ENCODE data around the gene CFAP57. TPM values are rescaled to one million over a fixed set of nuclear protein-coding genes. Genes with fewer than 3 reads are reported as not detected.
"Not testable (repeated sequence)": the region's sequence is repeated elsewhere in the genome, so short reads cannot be mapped to it uniquely, and the experiment has no call there.

Gene CFAP57
- not detected for total RNA-seq

DNA sequence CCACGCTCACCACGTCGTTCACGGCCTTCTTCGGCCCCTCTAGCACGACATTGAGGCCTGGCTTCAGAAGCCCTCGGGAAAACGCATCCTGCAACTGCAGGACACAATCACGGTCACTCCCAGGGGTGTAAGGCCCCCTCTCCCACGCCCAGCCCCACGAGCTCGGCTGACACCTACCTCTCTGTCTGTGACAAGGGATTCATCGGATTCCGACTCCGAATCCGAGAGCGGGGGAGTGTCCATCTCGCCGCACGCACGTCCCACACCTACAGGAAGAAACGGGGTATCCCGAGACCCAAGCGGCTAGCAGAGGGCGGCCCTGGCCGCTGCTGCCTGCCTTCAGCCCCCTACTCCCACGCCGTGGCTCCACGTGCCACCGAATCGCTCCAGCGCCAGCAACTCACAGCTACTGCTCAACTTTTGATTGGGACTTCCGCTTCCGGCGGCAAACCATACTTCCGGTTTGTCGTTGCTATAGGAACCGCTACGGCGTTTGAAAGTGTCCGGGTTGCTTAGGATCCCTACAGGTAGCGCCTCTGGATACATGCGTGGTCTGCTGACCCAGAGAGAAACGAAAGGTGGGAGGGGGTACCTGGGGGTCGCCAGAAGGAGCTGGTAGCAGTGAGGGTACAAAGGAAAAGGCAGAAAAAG, at the start of gene CFAP57, which contains the start of gene EBNA1BP2:
Gene CFAP57 (plus strand): TSS at position 455 of the 651 bp plus-strand sequence. CDS start 424 bp downstream, outside the sequence.
Gene EBNA1BP2 (minus strand): TSS at position 415 of the 651 bp plus-strand sequence. CDS start 172 bp downstream, at position 243.
- Mint-ChIP-seq H3K36me3 (ENCODE audit: low read depth) (peaks cover 32% of the 10 kb centered on the region), H3K4me1 (peaks cover 33% of the 10 kb centered on the region), H3K9me3 (peaks cover 2% of the 10 kb centered on the region), H3K27me3 (peaks cover 19% of the 10 kb centered on the region), H3K27ac (peak within 1 kb of the TSS; percentile 93), H3K4me3 (peak within 1 kb of the TSS; percentile 99)
- ChIA-PET POLR2A (interaction anchor here (0.6 kb wide), 1 partner anchor 14 kb away, joined by 3 read pairs; no protein-coding TSS in a partner anchor), CTCF (no interaction called here)
- DNase-seq: peak; percentile 95

DNA sequence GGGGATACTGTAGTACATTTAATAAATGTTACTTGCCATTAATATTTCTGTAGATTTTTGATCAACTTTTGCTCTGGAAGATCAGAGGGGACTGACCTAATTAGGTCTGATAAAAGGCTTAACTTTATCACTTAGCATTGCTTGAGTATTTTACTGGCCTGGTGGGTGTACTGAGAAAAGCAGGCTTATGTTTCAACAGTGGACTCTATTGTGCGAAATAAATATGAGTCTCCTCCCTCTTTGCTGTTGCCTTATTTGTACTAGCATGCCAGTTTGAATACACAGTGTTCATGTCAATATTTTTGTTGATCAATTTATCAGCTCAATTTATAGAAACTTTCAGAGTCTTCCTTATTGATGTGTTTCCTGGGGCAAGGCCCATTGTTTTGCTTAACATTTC, 49.1 kb upstream of the CFAP57 start:
- no peak for DNase-seq
- Mint-ChIP-seq H3K27me3 (peaks cover 16% of the 10 kb centered on the region), H3K9me3 (no peaks in the 10 kb centered on the region), H3K4me3 (no peak overlapping the region), H3K27ac (no peak overlapping the region), H3K36me3 (ENCODE audit: low read depth) (no peaks in the 10 kb centered on the region), H3K4me1 (no peaks in the 10 kb centered on the region)
- POLR2A ChIA-PET: no interaction called here
- CTCF ChIA-PET: no interaction called here

DNA sequence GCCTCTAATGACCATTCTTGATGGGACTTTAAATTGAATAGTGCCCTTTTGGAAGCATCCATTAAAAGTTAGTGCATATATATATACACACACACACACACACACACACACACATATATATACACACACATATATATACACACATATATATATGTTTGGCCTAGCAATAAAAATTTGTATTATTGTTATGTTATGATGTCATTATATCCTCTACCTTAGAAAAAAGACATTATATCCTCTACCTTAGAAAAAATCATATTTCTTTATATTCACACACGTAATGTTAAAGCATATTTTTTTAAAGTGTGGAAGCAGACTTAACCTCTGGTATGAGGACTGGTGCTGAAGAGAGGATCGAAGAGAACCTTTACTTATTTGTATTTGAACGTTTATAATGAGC, 43.3 kb upstream of the CFAP57 start:
- Mint-ChIP-seq H3K4me3 (no peak overlapping the region), H3K36me3 (ENCODE audit: low read depth) (no peaks in the 10 kb centered on the region), H3K27ac (no peak overlapping the region), H3K9me3 (no peaks in the 10 kb centered on the region), H3K4me1 (no peaks in the 10 kb centered on the region), H3K27me3 (peaks cover 30% of the 10 kb centered on the region)
- POLR2A ChIA-PET: no interaction called here
- CTCF ChIA-PET: no interaction called here
- no peak for DNase-seq

DNA sequence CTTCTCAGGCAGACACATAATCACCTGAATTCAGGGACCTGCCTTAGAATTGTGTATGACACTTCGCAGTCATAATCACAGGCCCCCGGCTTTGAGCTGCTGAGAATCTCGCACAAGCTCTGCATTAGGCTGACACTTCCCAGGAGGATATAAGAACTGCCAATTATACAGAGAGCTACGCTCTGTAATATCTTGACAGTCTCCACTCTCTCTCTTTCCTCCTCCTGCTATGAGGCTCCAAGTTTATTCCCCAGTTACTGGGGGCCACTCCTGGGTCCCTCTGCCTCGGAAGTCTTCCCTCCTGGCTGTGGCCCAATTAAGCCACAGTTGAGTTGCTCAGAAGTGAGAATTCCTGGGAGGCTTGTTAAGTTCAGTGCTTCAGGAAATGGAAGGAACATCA, 42.7 kb upstream of the CFAP57 start:
- Mint-ChIP-seq H3K9me3 (no peaks in the 10 kb centered on the region), H3K4me1 (no peaks in the 10 kb centered on the region), H3K27me3 (peaks cover 34% of the 10 kb centered on the region), H3K27ac (no peak overlapping the region), H3K4me3 (no peak overlapping the region), H3K36me3 (ENCODE audit: low read depth) (no peaks in the 10 kb centered on the region)
- CTCF ChIA-PET: no interaction called here
- DNase-seq: no peak
- POLR2A ChIA-PET: no interaction called here

DNA sequence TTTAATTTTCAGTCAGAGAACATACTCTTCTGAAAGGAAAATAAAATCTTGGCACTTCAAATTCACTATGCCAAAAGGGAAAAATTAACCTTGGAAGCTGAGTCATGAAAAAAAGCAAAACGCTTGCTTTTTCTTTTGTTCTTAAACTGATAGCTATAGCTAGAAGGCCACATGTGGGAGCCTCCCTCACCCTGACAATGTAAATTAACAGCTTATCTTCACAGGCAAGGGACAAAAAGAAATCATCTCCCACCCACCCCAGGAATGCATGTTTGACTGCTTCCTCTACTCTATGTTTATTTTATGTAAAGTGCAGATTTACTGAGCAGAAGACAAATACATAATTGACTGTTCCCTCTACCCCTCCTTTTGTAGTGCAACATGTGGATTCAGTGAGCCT, 38.1 kb upstream of the CFAP57 start:
- H3K27ac Mint-ChIP-seq: no peak overlapping the region
- CTCF ChIA-PET: no interaction called here
- H3K9me3 Mint-ChIP-seq: no peaks in the 10 kb centered on the region
- H3K4me1 Mint-ChIP-seq: no peaks in the 10 kb centered on the region
- peaks cover 27% of the 10 kb centered on the region for H3K27me3 Mint-ChIP-seq
- no peak for DNase-seq
- H3K36me3 Mint-ChIP-seq (ENCODE audit: low read depth): no peaks in the 10 kb centered on the region
- POLR2A ChIA-PET: no interaction called here
- H3K4me3 Mint-ChIP-seq: no peak overlapping the region

DNA sequence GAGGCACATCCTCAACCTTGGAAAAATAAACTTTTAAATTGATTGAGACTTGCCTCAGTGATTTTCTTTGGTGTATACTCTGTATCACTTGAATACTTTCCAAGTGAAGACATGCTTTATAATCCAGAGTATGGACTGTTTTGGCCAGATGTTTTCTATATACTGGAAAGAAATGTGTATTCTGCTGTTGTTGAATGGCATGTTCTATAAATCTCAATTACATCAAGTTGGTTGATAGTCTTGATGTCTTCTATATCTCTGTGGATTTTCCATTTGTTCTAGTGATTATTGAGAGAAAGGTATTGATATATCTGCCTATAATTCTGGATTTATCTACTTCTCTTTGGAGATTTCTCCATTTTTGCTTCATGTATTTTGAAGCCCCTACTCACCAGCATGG, 37.5 kb upstream of the CFAP57 start:
- no peak overlapping the region for H3K27ac Mint-ChIP-seq
- peaks cover 29% of the 10 kb centered on the region for H3K27me3 Mint-ChIP-seq
- CTCF ChIA-PET: no interaction called here
- POLR2A ChIA-PET: no interaction called here
- DNase-seq: no peak
- no peak overlapping the region for H3K4me3 Mint-ChIP-seq
- no peaks in the 10 kb centered on the region for H3K4me1 Mint-ChIP-seq
- no peaks in the 10 kb centered on the region for H3K36me3 Mint-ChIP-seq (ENCODE audit: low read depth)
- H3K9me3 Mint-ChIP-seq: no peaks in the 10 kb centered on the region

GRCh38 chr1:43135857-43136781, 36.0 kb upstream of the CFAP57 start:
- DNase-seq: no peak
- Mint-ChIP-seq H3K4me1 (no peaks in the 10 kb centered on the region), H3K27me3 (peaks cover 26% of the 10 kb centered on the region), H3K9me3 (peaks cover 2% of the 10 kb centered on the region), H3K27ac (no peak overlapping the region), H3K36me3 (ENCODE audit: low read depth) (no peaks in the 10 kb centered on the region), H3K4me3 (no peak overlapping the region)
- POLR2A ChIA-PET: no interaction called here
- CTCF ChIA-PET: interaction anchor here (0.6 kb wide), 1 partner anchor 262 kb away, joined by 4 read pairs; no protein-coding TSS in a partner anchor

DNA sequence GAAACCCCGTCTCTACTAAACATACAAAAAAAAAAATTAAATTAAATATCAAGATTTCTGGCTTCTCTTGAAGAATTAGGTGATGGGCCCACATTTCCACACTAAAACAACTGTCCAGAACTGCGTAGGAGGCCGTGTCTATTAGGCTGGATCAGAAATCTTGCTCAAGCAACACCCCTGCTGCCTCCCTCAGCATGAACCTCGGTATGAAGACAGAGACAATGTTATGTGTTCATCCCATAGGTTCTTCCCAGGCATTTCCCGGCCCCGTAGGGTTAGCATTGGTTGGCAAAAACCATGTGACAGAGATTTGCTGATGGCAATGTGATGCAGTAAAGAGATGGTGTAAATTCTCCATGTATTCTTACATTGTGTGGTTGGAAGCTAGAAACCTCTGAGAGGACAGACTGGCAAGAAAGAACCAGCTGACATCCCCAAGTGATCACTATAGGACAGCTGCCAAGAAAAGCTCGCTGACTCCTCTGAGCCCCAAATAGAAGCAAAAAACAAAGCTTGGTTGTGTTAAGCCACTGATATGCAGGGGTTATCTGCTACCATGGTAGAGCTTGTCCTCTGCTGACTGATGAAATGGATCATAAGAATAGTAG, 34.6 kb upstream of the CFAP57 start:
- H3K27ac Mint-ChIP-seq: no peak overlapping the region
- POLR2A ChIA-PET: no interaction called here
- no peak overlapping the region for H3K4me3 Mint-ChIP-seq
- DNase-seq: no peak
- no peaks in the 10 kb centered on the region for H3K36me3 Mint-ChIP-seq (ENCODE audit: low read depth)
- peaks cover 2% of the 10 kb centered on the region for H3K9me3 Mint-ChIP-seq
- CTCF ChIA-PET: no interaction called here
- H3K27me3 Mint-ChIP-seq: peaks cover 33% of the 10 kb centered on the region
- no peaks in the 10 kb centered on the region for H3K4me1 Mint-ChIP-seq

DNA sequence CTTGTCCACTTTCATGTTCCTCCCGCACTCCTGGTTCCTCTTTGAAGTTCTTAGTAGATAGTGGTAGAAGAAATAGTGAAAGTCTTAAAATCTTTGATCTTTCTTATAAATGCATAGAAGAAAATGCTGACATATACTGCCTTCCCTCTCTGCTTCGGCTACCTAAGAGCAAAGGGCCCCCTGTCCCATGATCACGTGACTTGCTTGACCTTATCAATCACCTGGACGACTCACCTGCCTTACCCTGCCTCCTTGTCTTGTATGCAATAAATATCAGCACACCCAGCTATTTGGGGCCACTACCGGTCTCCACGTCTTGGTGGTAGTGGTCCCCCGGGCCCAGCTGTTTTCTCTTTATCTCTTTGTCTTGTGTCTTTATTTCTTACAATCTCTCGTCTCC, 32.8 kb upstream of the CFAP57 start:
- H3K36me3 Mint-ChIP-seq (ENCODE audit: low read depth); POLR2A ChIA-PET; H3K4me1 Mint-ChIP-seq; H3K4me3 Mint-ChIP-seq; DNase-seq; CTCF ChIA-PET; H3K27ac Mint-ChIP-seq; H3K9me3 Mint-ChIP-seq: not testable (repeated sequence)
- peaks cover 39% of the 10 kb centered on the region for H3K27me3 Mint-ChIP-seq

DNA sequence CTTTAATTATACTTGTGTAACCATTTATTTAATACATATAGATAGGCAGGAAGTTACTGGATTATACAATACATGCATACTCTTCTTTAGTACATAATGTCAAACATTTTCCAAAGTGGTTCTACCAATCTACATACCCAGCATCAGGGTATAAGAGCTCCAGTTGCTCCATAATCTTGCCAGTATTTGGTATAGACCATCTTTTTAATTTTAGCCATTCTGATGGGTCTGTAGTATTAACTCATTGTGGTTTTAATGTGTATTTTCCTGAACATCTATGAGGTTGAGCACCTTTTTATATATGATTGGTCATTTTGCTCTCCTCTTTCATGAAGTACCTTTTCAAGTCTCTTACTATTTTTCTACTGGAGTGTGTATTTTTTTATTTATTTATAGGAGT, 32.1 kb upstream of the CFAP57 start:
- no peak overlapping the region for H3K4me3 Mint-ChIP-seq
- no peak for DNase-seq
- H3K36me3 Mint-ChIP-seq (ENCODE audit: low read depth): no peaks in the 10 kb centered on the region
- ChIA-PET POLR2A (no interaction called here), CTCF (no interaction called here)
- no peak overlapping the region for H3K27ac Mint-ChIP-seq
- peaks cover 41% of the 10 kb centered on the region for H3K27me3 Mint-ChIP-seq
- peaks cover 2% of the 10 kb centered on the region for H3K9me3 Mint-ChIP-seq
- no peaks in the 10 kb centered on the region for H3K4me1 Mint-ChIP-seq

DNA sequence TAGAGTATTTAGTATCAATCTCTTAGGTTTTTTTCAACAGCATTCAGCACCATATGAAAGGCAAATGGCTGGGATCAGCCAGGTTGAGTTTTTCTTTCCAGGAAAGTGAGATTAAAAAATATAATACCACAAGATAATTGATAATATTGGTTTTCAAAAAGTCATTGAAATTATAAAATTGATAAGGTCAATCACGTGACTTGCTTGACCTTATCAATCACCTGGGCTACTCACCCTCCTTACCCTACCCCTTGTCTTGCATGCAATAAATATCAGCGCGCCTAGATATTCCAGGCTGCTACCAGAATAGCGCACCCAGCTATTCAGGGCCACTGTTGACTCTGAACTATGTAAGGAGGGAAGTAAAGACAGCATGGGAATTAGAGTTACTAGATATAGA, 31.5 kb upstream of the CFAP57 start:
- no peak overlapping the region for H3K4me3 Mint-ChIP-seq

GRCh38 chr1:43143441-43143888, 28.7 kb upstream of the CFAP57 start:
- no peak overlapping the region for H3K4me3 Mint-ChIP-seq
- DNase-seq: no peak
- no peak overlapping the region for H3K27ac Mint-ChIP-seq
- H3K36me3 Mint-ChIP-seq (ENCODE audit: low read depth): no peaks in the 10 kb centered on the region
- H3K27me3 Mint-ChIP-seq: peaks cover 64% of the 10 kb centered on the region
- no peaks in the 10 kb centered on the region for H3K4me1 Mint-ChIP-seq
- ChIA-PET CTCF (no interaction called here), POLR2A (no interaction called here)
- H3K9me3 Mint-ChIP-seq: peaks cover 2% of the 10 kb centered on the region

More for the DNA sequence above, 31.5 kb upstream of the CFAP57 start:
- H3K27ac Mint-ChIP-seq: no peak overlapping the region
- peaks cover 46% of the 10 kb centered on the region for H3K27me3 Mint-ChIP-seq
- no peaks in the 10 kb centered on the region for H3K4me1 Mint-ChIP-seq
- ChIA-PET CTCF (no interaction called here), POLR2A (no interaction called here)
- no peak for DNase-seq
- peaks cover 2% of the 10 kb centered on the region for H3K9me3 Mint-ChIP-seq
- no peaks in the 10 kb centered on the region for H3K36me3 Mint-ChIP-seq (ENCODE audit: low read depth)

DNA sequence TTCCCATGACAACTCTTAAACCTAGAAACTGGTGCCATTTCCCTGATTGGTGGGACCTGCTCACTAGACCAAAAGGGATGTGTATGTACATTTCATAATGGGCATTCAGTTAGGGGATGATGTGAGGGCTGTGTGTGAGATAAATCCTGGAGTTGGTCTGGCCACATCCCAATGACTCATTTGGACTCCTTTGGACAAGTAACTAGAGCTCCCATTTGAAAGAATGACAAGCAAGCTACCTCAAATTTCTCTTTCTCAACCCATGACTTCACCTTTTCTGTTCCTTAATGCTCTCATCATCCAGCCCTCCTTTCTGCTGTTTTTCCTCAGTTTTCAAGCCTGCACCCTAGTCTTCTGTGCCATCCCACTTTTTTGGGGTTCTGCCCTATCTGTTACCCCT, 27.9 kb upstream of the CFAP57 start:
- no peak overlapping the region for H3K4me3 Mint-ChIP-seq
- POLR2A ChIA-PET: no interaction called here
- no peak overlapping the region for H3K27ac Mint-ChIP-seq
- H3K36me3 Mint-ChIP-seq (ENCODE audit: low read depth): no peaks in the 10 kb centered on the region
- DNase-seq: no peak
- H3K4me1 Mint-ChIP-seq: peaks cover 1% of the 10 kb centered on the region
- H3K9me3 Mint-ChIP-seq: peaks cover 2% of the 10 kb centered on the region
- peaks cover 71% of the 10 kb centered on the region for H3K27me3 Mint-ChIP-seq
- CTCF ChIA-PET: no interaction called here

Measured in activated CD4-positive, alpha-beta T cell treated with anti-CD3 and anti-CD28 coated beads, Interleukin-2, amount 10 ng/mL, durations not matched to agents 7 days and 5 days (primary cell).